Activated naive CD4-positive, alpha-beta T cell treated with anti-CD3 and anti-CD28 coated beads, Interleukin-2, amount 10 ng/mL, durations not matched to agents 5 hours and 36 hours (primary cell): Measurements from ENCODE around the gene SSR4. TPM values are rescaled to one million over a fixed set of nuclear protein-coding genes. Genes with fewer than 3 reads are reported as not detected.

Experiments used
- total RNA-seq, 2 experiments: library from RNA; stranded (reverse); gene quantifications; one replicate each; pipeline ENCODE4 v1.2.3, GENCODE V29; 2021

The SSR4 gene
- 100 to 1,000 TPM; 227 to 246 TPM for total RNA-seq

DNA sequence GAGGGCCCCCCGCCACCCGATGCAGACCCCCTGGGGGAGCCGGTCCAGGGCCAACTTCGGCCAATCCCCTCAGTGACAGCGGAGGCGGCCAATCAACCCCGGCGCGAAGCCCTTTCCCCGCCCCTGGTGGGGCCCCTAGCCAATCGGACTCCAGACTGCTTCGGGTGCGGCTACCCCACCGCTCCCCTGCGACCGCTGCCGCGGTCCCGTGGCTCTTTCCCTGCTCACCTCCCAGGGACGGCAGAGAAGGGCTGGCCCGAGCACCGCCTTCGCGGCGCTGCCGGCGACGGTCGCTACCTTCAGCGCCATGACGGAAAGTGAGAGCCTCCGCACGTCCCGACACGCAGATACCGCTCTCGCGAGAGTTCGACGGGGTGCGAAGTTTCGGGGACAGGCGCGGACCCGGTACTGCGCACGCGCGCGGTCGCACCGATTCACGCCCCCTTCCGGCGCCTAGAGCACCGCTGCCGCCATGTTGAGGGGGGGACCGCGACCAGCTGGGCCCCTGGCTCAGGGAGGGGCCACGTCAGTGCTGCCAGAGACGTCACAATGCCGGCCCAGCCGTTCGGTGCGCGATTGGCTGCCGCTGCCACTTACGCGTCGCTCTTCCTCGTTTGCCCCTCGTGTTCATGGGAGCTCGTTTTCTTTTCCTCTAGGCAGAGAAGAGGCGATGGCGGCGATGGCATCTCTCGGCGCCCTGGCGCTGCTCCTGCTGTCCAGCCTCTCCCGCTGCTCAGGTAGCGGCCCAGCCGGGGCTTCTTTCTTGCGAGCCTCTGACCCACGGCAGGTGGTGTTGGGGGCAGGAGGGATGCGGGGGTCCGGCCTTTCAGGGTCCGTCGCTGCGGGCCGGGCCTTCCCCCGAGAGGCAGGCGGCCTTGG is at the start of gene SSR4, which contains the start of gene IDH3G:
TSS of gene SSR4 (plus strand) at position 651 of the 879 bp plus-strand sequence. CDS start at position 671, 20 bp downstream.
TSS of gene IDH3G (minus strand) at position 358 of the 879 bp plus-strand sequence. CDS start at position 309, 49 bp downstream.

DNA sequence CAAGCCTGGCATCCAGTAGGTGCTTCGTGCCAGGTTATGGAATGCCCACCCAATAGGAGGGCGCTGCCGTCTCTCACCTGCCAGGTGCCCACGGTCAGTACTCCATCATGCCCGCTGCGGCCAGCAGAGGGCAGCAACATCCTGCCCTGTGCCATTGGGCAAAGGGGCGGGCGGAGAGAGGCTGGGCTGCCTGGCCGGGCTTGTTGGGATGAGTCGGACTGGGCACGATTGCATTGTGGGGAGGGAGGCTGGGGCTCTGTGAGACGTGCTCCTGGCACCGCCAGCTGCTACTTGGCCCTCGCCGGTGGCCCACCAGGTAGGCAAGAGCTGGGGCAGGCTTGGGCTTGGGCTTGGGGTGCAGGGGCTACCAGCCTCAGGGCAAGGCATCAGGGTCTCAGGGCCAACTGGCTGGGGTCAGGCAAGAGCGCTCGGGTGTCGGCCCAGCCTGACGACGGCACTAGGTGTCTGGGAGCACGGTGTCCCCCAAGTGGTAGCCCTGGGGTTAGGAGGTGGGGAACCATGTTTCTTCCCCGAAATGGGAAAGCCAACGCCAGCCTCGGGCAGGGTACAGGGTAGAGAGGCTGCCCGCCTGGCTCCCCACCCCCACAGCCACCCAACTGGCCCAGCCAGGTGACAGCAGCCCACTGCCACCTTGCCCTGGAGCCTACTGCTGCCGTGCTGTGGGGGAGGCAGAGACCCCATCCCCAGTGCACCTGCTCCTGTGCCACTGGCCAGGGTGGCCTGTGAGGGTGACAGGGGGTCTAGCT is 30.3 kb upstream of the SSR4 start, which contains the start of gene PLXNB3:
TSS of gene PLXNB3 (plus strand) at position 261 of the 767 bp plus-strand sequence. CDS start 1,287 bp downstream, outside the sequence.

DNA sequence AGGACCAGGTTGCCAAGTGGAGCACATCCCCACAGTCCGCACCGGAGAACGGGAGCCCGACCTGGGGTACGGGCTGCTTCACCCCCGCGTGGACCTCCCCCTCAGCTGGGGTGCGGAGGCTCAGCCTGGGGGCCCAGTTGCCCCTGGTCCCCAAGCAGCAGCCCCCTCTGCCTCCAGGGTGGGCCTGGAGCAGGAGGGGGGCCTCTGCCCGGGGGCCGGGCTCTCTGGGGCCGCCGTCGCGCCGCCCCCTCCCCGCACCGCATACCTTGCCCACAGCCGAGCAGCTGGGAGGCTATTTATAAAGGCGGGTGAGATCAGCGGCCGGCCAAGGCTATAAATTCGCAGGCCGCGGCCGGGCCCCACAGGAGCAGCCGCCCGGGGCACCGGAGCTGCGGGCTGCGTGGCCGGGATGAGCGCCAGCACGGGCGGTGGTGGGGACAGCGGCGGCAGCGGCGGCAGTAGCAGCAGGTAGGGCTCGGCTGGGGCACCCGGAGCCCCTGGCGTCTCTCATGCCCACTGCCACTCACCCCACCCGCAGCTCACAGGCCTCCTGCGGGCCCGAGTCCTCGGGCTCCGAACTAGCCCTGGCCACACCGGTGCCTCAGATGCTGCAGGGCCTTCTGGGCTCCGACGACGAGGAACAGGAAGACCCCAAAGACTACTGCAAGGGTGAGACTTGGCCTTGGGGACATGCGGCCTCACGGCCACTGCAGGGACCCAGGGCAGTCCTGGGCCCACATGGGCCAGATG is 13.6 kb upstream of the SSR4 start, which contains the start of gene SRPK3:
TSS of gene SRPK3 (plus strand) at position 364 of the 750 bp plus-strand sequence. CDS start at position 410, 46 bp downstream.

DNA sequence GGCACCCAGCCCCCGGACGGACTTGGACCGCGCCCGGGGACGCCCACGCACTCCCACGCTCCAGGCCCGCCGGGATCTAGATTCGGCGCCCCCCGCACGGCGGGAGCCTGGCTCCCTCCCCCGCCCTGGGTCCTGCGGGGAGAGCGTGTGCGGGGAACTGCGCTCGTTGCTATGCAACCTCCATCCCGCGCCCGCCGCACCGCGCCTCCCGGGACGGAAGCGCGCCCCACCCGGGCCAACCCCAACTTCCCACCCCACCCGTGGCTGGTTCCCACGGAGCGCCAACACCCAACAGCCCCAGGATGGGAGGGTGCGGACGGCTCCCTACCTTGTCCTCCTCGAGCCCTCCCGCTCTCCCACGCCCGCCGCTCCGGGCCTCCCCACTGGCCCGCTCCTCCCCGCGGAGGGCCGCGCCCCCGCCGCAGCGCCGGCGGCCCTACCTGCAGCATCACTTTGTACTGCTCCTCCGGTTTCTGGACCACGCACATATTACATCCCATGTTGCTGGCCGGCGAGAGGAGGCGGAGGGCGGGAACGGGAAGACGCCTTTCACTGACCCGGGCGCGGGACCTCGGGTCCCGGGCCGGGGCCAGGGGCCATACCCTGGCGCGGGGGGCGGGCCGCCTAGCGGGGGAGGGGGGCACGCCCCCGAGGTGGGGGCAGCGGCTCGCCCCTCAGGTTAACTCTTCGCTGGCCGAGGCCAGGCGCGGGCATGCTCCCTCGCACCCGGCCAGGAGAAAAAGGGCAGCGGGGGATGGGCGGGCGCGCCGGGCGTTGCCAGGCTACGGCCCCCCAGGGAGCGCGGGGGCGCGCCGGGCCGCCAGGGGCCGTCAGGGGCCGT is 35.6 kb downstream of the SSR4 start, which contains the start of gene PDZD4:
TSS of gene PDZD4 (minus strand) at position 746 of the 841 bp plus-strand sequence. CDS start at position 500, 246 bp downstream.

Other genes with a start within 250 kb of the SSR4 start
- 10 to 100 TPM; 22.9 to 23.6 TPM for gene CCNQ, start 195.5 kb upstream of the SSR4 start, total RNA-seq
- not detected for gene DUSP9, start 147.5 kb upstream of the SSR4 start, total RNA-seq
- under 1 TPM; 0.43 to 0.87 TPM for gene PNCK, start 120.9 kb upstream of the SSR4 start, total RNA-seq
- 1 to 10 TPM; 1.4 to 1.5 TPM for gene SLC6A8, start 106.7 kb upstream of the SSR4 start, total RNA-seq
- gene BCAP31, start 70.3 kb upstream of the SSR4 start, total RNA-seq = 100 to 1,000 TPM; 139 TPM
- gene ABCD1, start 69.8 kb upstream of the SSR4 start, total RNA-seq = 10 to 100 TPM; 13.2 to 13.8 TPM
- under 1 TPM; 0.05 to 0.55 TPM for gene PLXNB3, start 30.4 kb upstream of the SSR4 start, total RNA-seq
- gene SRPK3, start 13.6 kb upstream of the SSR4 start, total RNA-seq = not detected
- 10 to 100 TPM; 61.1 to 63.0 TPM for gene IDH3G, start 293 bp upstream of the SSR4 start, total RNA-seq
- 1 to 10 TPM; 1.1 to 1.5 TPM for gene PDZD4, start 35.9 kb downstream of the SSR4 start, total RNA-seq
- 1 to 10 TPM in 1 of 2 experiments, under 1 TPM in 1; 0.55 to 2.4 TPM for gene L1CAM, start 91.5 kb downstream of the SSR4 start, total RNA-seq
- gene AVPR2, start 110.0 kb downstream of the SSR4 start, total RNA-seq = not detected
- 100 to 1,000 TPM; 343 to 353 TPM for gene ARHGAP4, start 131.6 kb downstream of the SSR4 start, total RNA-seq
- gene NAA10, start 140.4 kb downstream of the SSR4 start, total RNA-seq = 10 to 100 TPM; 70.8 to 79.0 TPM
- gene RENBP, start 150.0 kb downstream of the SSR4 start, total RNA-seq = 10 to 100 TPM; 27.1 to 28.6 TPM
- 10 to 100 TPM; 85.2 to 94.5 TPM for gene HCFC1, start 177.2 kb downstream of the SSR4 start, total RNA-seq
- 10 to 100 TPM; 10.5 to 10.7 TPM for gene TMEM187, start 178.1 kb downstream of the SSR4 start, total RNA-seq
- gene IRAK1, start 225.2 kb downstream of the SSR4 start, total RNA-seq = 10 to 100 TPM; 97.9 to 99.2 TPM